ENCODE data around the gene RXRA. TPM values are rescaled to one million over a fixed set of nuclear protein-coding genes. Genes with fewer than 3 reads are reported as not detected.

RXRA gene
- total and polyA plus RNA-seq, 2 of the 13 experiments (the other 11 are each of a cell fraction or from before 2014, with no cell fraction given) = 18.9 to 29.2 TPM

DNA sequence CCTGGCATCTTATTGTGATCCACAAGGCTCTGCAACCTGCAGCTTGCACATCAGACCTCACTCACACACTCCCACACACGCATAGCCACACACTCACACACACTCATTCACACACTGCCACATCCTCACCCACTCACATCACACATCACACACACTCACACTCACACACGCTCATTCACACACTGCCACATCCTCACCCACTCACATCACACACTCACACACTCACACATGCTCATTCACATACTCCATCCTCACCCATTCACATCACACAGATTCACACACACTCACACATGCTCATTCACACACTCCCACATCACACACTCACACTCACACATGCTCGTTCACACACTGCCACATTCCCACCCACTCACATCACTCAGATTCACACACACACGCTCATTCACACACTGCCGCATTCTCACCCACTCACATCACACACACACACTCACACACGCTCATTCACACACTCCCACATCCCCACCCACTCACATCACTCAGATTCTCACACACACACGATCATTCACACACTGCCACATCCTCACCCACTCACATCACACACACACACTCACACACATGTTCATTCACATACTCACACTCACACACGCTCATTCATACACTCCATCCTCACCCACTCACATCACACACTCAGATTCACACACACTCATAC lies 47.1 kb upstream of the RXRA start (continued):
- TF ChIP-seq ZBTB1 (CRISPR knock-in tag; IDR thresholded peaks at IDR 0.05; ENCODE audit: borderline replicate concordance) (no peak), ZNF350 (CRISPR knock-in tag; IDR thresholded peaks at IDR 0.05; ENCODE audit: borderline replicate concordance, low read depth) (no peak), FOXP1 (IDR thresholded peaks at IDR 0.05) (peak; percentile 8; the same call in 1 of the 2 replicates), FOXP1 (CRISPR knock-in tag; IDR thresholded peaks at IDR 0.05) (no peak), ATF7 (IDR thresholded peaks at IDR 0.05) (no peak), ATF7 (CRISPR knock-in tag; IDR thresholded peaks at IDR 0.05) (no peak), THAP8 (CRISPR knock-in tag; IDR thresholded peaks at IDR 0.05; ENCODE audit: borderline replicate concordance) (no peak), NBN (conservative IDR thresholded peaks at IDR 0.05) (0 out of 2 replicates have a peak, but pooled peaks have one; percentile 68), CBX5 (CRISPR knock-in tag; IDR thresholded peaks at IDR 0.05; ENCODE audit: borderline replicate concordance) (no peak), FOXA1 (IDR thresholded peaks at IDR 0.05) (0 out of 2 replicates have a peak, but pooled peaks have one; percentile 2), FOXA1 (CRISPR knock-in tag; IDR thresholded peaks at IDR 0.05) (no peak), FOXP4 (CRISPR knock-in tag; IDR thresholded peaks at IDR 0.05) (no peak), MNT (IDR thresholded peaks at IDR 0.05) (peak; percentile 54; the same call in 1 of the 2 replicates), TBX3 (IDR thresholded peaks at IDR 0.05; ENCODE audit: borderline replicate concordance) (no peak), SIN3A (IDR thresholded peaks at IDR 0.05; ENCODE audit: borderline replicate concordance, low read depth, low read length) (no peak), MXD4 (CRISPR knock-in tag; IDR thresholded peaks at IDR 0.05) (no peak)
- TF ChIP-seq, protein P1, sequence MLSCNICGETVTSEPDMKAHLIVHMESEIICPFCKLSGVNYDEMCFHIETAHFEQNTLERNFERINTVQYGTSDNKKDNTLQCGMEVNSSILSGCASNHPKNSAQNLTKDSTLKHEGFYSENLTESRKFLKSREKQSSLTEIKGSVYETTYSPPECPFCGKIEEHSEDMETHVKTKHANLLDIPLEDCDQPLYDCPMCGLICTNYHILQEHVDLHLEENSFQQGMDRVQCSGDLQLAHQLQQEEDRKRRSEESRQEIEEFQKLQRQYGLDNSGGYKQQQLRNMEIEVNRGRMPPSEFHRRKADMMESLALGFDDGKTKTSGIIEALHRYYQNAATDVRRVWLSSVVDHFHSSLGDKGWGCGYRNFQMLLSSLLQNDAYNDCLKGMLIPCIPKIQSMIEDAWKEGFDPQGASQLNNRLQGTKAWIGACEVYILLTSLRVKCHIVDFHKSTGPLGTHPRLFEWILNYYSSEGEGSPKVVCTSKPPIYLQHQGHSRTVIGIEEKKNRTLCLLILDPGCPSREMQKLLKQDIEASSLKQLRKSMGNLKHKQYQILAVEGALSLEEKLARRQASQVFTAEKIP (CRISPR knock-in tag; IDR thresholded peaks at IDR 0.05; ENCODE audit: borderline replicate concordance) = no peak
- TF ChIP-seq, protein P2, sequence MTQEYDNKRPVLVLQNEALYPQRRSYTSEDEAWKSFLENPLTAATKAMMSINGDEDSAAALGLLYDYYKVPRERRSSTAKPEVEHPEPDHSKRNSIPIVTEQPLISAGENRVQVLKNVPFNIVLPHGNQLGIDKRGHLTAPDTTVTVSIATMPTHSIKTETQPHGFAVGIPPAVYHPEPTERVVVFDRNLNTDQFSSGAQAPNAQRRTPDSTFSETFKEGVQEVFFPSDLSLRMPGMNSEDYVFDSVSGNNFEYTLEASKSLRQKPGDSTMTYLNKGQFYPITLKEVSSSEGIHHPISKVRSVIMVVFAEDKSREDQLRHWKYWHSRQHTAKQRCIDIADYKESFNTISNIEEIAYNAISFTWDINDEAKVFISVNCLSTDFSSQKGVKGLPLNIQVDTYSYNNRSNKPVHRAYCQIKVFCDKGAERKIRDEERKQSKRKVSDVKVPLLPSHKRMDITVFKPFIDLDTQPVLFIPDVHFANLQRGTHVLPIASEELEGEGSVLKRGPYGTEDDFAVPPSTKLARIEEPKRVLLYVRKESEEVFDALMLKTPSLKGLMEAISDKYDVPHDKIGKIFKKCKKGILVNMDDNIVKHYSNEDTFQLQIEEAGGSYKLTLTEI (CRISPR knock-in tag; conservative IDR thresholded peaks at IDR 0.05) = no peak
- TF ChIP-seq, protein P3, sequence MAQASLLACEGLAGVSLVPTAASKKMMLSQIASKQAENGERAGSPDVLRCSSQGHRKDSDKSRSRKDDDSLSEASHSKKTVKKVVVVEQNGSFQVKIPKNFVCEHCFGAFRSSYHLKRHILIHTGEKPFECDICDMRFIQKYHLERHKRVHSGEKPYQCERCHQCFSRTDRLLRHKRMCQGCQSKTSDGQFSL (CRISPR knock-in tag; IDR thresholded peaks at IDR 0.05) = no peak
- TF ChIP-seq, protein P4, sequence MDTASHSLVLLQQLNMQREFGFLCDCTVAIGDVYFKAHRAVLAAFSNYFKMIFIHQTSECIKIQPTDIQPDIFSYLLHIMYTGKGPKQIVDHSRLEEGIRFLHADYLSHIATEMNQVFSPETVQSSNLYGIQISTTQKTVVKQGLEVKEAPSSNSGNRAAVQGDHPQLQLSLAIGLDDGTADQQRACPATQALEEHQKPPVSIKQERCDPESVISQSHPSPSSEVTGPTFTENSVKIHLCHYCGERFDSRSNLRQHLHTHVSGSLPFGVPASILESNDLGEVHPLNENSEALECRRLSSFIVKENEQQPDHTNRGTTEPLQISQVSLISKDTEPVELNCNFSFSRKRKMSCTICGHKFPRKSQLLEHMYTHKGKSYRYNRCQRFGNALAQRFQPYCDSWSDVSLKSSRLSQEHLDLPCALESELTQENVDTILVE (CRISPR knock-in tag; IDR thresholded peaks at IDR 0.05) = no peak
